Effector CD4-positive, alpha-beta T cell (primary cell): ENCODE results near the gene HPS4.
"Not testable (repeated sequence)": the region's sequence is repeated elsewhere in the genome, so short reads cannot be mapped to it uniquely, and the experiment has no call there.

Source experiments
- DNase-seq: peaks from one replicate; pipeline ENCODE4 v3.0.0-alpha.2; 2020

Gene HPS4

GRCh38 chr22:26408562-26409220, 74.9 kb downstream of the HPS4 start:
- DNase-seq: not testable (repeated sequence)

- DNase-seq: no peak
Measured at GRCh38 chr22:26406118-26406517, 77.5 kb downstream of the HPS4 start.

- DNase-seq: no peak
Measured at GRCh38 chr22:26404851-26405421, 78.6 kb downstream of the HPS4 start.

GRCh38 chr22:26401726-26402125, 81.9 kb downstream of the HPS4 start:
- no peak for DNase-seq
